ENCODE measurements around the gene SLC2A5. TPM values are rescaled to one million over a fixed set of nuclear protein-coding genes. Genes with fewer than 3 reads are reported as not detected.
"Not testable (repeated sequence)": the region's sequence is repeated elsewhere in the genome, so short reads cannot be mapped to it uniquely, and the experiment has no call there.

The SLC2A5 gene
- polyA plus RNA-seq, 1 donor from 2014 or later: 10.0 TPM

DNA sequence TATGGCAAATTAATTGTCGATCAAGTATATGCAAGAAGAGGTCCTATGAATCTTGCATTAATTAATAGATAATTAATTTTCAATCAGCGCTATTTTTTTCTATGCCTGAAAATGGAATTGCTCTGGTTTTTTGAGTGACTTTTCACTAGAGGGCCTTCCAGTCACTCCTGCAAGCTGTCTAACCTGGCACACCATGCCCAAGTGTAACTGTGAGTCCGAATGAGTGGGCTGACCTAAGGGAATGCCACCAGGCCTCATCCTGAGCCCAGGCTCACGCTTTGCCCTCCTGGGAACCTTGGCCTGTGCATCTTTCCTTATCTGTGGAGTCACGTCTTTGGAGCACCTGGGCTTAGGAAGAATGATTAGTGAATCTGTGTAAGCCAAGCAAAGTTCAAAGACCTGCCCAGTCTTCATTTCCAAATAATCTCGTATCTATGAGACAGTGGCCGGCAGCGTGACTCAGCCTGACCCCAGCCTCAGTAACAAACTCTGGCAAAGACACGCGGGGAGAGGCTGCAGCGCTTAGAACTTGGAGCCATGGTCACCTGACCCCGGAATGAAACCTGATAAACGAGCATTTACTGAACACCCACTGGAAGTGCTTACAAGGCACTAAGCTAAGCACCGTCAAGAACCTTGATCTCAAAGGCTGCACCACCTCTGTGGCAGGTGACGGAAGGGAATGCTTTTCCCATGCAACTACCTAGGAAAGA is 47.3 kb downstream of the SLC2A5 start:
- not testable (repeated sequence) for H3K36me3 Mint-ChIP-seq, H3K4me3 Mint-ChIP-seq, H3K4me1 Mint-ChIP-seq, H3K27me3 Mint-ChIP-seq, H3K9me3 Mint-ChIP-seq, H3K27ac Mint-ChIP-seq

DNA sequence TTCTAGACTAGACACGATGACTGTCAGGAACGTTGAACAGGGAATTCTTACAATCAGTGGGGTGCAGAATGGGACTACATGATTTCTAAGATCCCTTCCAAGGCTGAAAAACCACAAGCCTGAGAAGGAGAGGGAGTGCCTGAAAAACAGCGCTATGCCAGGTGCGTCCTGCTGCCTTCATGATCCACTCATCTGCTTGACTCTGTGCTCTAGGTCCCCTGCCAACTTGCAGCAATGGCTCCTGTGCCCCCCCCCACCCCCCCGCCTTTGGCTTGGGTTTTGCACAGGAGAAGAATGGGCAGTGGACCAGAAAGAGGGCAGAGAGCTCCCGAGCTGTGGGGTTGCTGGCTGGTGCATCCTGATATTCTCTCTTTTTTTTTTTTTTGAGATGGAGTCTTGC is 49.1 kb downstream of the SLC2A5 start:
- Mint-ChIP-seq H3K36me3 (no peaks in the 10 kb centered on the region), H3K27ac (no peak overlapping the region), H3K4me1 (peaks cover 2 to 11% (median 11%) of the 10 kb centered on the region in 3 donors), H3K27me3 (peaks cover 5% of the 10 kb centered on the region), H3K4me3 (peak overlapping the region in 1 of 4 donors; percentile 57), H3K9me3 (no peaks in the 10 kb centered on the region)

DNA sequence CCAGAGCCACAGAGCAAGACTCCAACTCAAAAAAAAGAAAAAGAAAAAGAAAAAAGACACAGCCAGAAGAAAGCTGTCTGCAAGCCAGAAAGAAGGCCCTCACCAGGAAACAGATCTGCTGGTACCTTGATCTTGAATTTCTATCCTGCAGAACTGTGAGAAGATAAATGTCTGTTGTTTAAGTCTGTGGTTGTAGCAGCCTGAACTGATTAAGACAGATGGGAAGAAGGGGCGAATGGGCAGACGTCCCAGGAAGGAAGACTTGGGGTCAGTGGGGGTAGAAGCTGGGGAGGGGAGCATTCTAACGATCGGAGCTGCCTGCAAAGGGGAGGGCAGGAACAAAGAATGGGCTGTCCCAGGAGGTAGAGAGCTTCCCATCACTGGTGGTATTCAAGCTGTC is 49.5 kb downstream of the SLC2A5 start:
- Mint-ChIP-seq H3K36me3 (no peaks in the 10 kb centered on the region), H3K27me3 (peaks cover 5% of the 10 kb centered on the region), H3K27ac (peak overlapping the region in 1 of 3 donors; percentile 43), H3K4me3 (peak overlapping the region in 1 of 4 donors; percentile 57), H3K9me3 (no peaks in the 10 kb centered on the region), H3K4me1 (peaks cover 4 to 14% (median 12%) of the 10 kb centered on the region in 3 donors)

DNA sequence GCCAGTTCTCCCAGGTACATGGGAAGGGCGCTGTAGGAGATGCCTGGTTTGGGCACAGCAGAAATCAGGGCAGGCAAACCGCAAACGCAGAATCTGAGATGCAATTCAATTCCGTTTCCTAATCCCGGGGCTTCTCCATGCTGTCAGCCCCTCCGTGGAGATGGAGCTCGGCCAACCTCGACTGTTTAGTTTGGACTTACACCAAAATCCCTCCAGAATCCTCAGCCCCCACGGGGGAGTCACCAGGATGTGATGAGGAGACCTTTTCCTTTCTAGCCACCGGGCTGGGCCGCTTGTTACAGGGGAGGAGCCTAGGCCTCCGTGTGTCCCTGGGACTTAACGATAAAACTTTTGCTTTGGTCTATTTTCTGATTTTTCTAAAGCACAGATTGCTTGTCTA is 51.1 kb downstream of the SLC2A5 start:
- peaks cover 4 to 17% (median 12%) of the 10 kb centered on the region in 3 donors for H3K4me1 Mint-ChIP-seq
- no peaks in the 10 kb centered on the region for H3K9me3 Mint-ChIP-seq
- no peaks in the 10 kb centered on the region for H3K36me3 Mint-ChIP-seq
- peaks cover 5% of the 10 kb centered on the region for H3K27me3 Mint-ChIP-seq
- H3K27ac Mint-ChIP-seq: peak overlapping the region in 1 of 3 donors; percentile 9
- H3K4me3 Mint-ChIP-seq: no peak overlapping the region

DNA sequence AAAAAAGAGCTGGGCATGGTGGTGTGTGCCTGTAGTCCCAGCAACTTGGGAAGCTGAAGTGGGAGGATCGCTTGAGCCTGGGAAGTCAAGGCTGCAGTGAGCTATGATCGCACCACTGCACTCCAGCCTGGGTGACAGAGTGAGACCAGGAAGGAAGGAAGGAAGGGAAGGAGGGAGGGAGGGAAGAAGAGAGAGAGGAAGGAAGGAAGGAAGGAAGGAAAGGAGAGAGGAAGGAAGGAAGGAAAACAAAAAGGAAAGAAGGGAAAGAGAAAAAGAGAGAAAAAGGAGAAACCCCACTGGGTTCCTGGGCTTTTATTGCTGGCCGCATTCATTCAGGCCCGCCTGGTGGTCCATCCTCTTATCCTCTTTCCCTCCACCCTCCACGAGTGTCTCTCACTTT is 53.0 kb downstream of the SLC2A5 start:
- H3K4me1 Mint-ChIP-seq: peaks cover 5 to 19% (median 15%) of the 10 kb centered on the region in 3 donors
- H3K27me3 Mint-ChIP-seq: peaks cover 6% of the 10 kb centered on the region
- H3K36me3 Mint-ChIP-seq: no peaks in the 10 kb centered on the region
- no peaks in the 10 kb centered on the region for H3K9me3 Mint-ChIP-seq
- no peak overlapping the region for H3K27ac Mint-ChIP-seq
- H3K4me3 Mint-ChIP-seq: no peak overlapping the region

DNA sequence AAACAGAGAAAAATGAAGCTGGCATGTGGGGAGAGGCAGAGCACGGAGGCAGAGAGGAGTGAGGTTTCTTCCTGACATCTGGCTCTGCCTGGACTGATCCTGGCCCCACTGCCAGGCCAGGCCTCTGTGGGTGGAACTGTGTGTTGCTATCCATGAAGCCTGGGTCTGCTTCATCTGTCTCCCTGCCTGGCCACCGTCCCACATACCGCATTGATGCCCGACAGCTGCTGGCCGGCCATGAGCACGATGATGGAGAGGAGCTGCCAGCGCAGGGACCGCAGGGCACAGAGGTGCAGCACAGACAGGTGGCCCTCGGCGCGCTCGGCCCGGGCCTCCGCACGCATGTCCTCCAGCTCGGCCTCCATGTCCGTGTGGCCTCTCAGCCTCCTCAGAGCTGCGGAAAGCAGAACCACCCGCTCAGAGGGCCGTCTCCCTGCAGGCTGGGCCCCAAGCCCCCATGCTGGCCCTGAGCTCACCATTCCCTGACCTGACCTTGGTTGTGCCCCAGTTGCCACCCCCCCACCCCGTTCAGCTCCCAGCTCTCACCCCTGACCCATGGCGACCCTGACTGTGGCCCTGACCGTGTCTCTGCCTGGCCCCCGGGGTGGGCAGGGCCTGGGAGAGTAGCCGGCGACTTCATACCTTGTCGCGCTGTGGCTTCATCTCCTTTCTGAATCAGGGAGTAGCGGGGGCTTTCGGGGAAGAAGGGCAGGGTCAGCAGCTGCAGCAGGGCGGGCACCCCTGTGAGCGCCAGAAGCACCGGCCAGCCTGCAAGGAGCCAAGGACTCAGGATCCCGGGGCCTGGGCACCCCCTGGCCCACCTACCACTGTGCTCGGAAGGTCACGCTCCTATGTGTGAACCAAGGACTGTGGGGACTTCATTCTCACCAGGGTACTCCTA is 54.7 kb downstream of the SLC2A5 start:
- Mint-ChIP-seq H3K27ac (no peak overlapping the region), H3K36me3 (no peaks in the 10 kb centered on the region), H3K4me1 (peaks cover 15 to 27% (median 21%) of the 10 kb centered on the region in 3 donors), H3K27me3 (peaks cover 11% of the 10 kb centered on the region), H3K9me3 (no peaks in the 10 kb centered on the region), H3K4me3 (peak overlapping the region in 1 of 4 donors; percentile 33)

DNA sequence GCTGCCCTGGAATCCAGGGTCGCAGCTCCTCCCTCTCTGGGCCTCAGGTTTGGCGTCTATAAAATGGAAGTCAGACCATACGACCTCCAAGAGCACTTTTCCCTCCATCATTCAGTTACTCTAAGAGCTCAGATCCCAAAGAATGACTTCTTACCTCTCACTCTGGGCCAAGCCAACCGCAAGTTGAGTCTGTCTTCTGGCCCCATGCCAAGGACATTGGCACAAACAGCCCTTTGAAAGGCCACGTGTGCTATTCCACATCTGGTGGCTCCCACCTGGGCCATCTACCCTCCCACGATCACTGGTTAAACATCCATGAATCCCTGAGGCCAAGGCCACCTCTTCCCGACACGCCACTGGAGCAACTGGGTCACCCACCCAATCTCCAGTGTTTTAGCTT is 55.6 kb downstream of the SLC2A5 start:
- Mint-ChIP-seq H3K9me3 (no peaks in the 10 kb centered on the region), H3K4me1 (peaks cover 23 to 34% (median 30%) of the 10 kb centered on the region in 3 donors), H3K27ac (no peak overlapping the region)

DNA sequence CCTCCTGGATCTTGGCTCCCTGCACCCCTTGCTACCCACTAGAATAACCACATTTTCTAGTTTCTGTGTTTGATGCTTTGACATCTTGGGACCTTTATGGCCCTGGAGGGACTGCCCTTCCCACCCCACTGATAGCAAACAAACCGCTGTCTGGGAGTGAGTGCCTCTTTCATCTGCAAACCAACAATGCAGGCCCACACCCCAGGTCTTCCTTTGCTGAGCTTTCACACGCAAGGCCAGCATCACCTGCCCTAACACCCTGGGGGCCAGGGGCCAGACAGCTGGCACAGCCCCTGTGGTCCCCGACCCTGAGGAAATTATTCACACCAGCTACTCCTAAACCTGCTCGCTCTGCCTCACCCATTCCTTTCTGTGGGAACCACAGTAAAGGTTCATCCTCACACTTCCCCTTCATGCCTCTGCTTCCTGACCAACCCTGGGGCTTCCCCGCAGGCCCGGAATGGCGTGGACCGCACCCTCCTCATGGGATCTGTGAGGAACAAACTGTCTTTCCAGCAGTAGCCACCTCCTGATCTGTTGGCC is 58.6 kb downstream of the SLC2A5 start:
- Mint-ChIP-seq H3K4me3 (peak overlapping the region in 1 of 4 donors; percentile 74), H3K27ac (peak overlapping the region in 1 of 3 donors; percentile 47), H3K9me3 (no peaks in the 10 kb centered on the region)

More for the DNA sequence above, 55.6 kb downstream of the SLC2A5 start:
- H3K27me3 Mint-ChIP-seq: peaks cover 11% of the 10 kb centered on the region
- no peaks in the 10 kb centered on the region for H3K36me3 Mint-ChIP-seq
- no peak overlapping the region for H3K4me3 Mint-ChIP-seq

DNA sequence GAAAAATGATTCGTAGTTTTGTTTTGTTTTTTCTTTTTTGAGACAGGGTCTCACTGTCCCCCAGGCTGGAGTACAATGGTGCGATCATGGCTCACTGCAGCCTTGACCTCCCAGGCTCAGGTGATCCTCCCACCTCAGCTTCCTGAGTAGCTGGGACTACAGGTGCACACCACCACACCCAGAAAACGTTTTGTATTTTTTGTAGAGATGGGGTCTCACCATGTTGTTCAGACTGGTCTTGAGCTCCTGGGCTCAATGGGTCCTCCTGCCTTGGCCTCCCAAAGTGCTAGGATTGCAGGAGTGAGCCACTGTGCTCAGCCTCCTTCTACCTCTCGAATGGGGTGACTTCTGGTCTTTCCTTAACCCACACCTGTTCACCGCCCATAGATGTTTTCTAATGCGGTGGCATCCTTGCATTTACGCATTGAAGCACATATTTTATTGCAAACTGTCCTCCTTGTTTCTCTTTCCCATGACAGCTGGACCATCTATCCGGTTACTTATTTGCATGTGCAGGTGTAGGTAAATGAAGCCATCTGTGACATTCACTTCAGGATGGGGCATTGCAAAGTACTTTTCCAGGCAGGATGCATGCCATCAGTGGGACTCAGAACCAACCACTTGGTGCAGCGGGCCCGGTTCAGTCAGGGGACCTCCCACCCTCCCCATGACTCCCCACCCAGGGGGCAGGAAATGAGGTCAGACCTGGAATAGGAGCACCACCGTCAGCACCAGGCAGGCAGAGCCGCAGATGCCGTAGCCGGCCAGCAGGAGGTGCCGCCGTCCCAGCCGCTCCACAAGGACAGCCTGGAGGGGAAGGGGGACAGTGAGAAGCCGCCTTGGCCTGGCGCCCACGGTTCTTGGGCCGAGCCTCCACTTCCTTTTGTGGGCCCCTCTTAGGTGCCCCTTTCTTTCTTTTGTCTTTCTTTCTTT is 59.7 kb downstream of the SLC2A5 start:
- Mint-ChIP-seq H3K27ac (no peak overlapping the region), H3K9me3 (no peaks in the 10 kb centered on the region), H3K27me3 (peaks cover 27% of the 10 kb centered on the region), H3K4me3 (peak overlapping the region in 2 of 4 donors; percentile 23 to 51), H3K36me3 (peaks cover 2% of the 10 kb centered on the region), H3K4me1 (peaks cover 29 to 37% (median 36%) of the 10 kb centered on the region in 3 donors)

More for the DNA sequence above, 58.6 kb downstream of the SLC2A5 start:
- Mint-ChIP-seq H3K36me3 (peaks cover 2% of the 10 kb centered on the region), H3K27me3 (peaks cover 25% of the 10 kb centered on the region), H3K4me1 (peaks cover 28 to 41% (median 38%) of the 10 kb centered on the region in 3 donors)

DNA sequence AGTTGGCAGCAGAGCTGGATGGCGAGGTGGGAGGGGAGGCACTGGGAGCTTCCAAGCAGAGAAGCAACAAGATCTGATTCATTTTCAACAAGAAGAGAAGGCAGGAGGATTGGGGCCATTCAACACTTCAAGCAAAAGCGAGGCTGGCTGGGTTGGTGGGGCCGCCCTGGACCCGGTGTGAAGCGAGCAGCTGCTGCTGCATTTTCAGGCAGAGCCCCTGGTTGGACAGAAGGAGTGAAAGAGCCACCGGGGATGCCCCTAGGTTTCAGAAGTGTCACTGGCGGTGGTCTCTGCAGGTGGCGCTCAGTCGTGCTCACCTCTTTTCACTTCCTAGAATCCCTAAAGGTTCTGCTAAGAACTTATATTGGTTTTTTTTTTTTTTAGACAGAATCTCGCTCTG is 61.2 kb downstream of the SLC2A5 start:
- Mint-ChIP-seq H3K27ac (peak overlapping the region; percentile 20 to 93 (median 83)), H3K36me3 (peaks cover 2% of the 10 kb centered on the region), H3K9me3 (no peaks in the 10 kb centered on the region), H3K4me3 (peak overlapping the region in 3 of 4 donors; percentile 13 to 87 (median 74)), H3K27me3 (peaks cover 27% of the 10 kb centered on the region), H3K4me1 (peaks cover 29 to 36% (median 34%) of the 10 kb centered on the region in 3 donors)

DNA sequence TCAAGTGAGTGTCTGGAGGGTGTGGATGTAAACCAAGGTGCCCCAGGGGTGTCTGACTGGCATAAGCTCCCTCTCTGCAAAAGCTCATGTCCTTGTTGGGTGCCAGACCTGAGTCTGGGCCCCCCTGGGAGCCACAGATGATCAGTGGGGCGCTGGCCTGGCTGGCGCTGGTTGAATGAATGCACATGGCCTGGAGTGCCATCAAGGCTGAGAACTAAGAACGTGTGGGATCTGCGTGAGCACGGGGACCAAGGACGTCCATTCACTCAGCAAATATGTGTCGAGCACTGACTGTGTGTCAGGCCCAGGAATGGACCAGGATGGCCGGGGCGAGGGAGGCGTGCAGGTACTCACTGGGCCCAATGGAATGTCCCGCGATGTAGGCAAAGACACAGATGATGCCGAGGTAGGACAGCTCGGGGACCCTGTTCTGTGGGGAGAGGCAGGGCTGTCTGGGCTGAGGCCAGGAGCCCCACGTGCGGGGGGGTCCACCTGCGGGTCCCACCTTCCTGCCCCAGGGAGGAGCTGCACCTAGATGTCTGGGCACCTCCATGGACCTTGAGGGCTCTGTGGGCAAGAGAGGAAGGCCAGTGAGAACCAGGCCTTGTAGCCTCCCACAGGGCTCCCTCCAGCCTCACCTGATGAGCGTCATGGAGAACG is 62.3 kb downstream of the SLC2A5 start:
- H3K9me3 Mint-ChIP-seq: no peaks in the 10 kb centered on the region
- peaks cover 26% of the 10 kb centered on the region for H3K27me3 Mint-ChIP-seq
- no peak overlapping the region for H3K27ac Mint-ChIP-seq
- H3K4me1 Mint-ChIP-seq: peaks cover 29 to 36% (median 33%) of the 10 kb centered on the region in 3 donors
- peaks cover 2% of the 10 kb centered on the region for H3K36me3 Mint-ChIP-seq
- peak overlapping the region in 1 of 4 donors; percentile 74 for H3K4me3 Mint-ChIP-seq

DNA sequence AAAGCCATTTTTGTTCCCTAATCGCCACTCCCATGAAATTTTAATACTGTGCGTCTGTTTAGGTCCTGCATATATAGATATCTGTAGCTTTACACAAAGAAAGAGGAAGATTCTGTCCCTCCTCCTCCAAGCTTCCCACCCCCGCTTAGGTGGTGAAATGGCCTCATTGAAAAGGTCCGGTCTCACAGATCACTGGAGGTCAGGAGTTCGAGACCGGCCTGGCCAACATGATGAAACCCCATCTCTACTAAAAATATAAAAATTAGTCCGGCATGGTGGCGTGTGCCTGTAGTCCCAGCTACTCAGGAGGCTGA is 64.1 kb downstream of the SLC2A5 start:
- Mint-ChIP-seq H3K27me3 (peaks cover 19% of the 10 kb centered on the region), H3K4me3 (peak overlapping the region in 1 of 4 donors; percentile 74), H3K27ac (no peak overlapping the region), H3K9me3 (no peaks in the 10 kb centered on the region), H3K36me3 (peaks cover 2% of the 10 kb centered on the region), H3K4me1 (peaks cover 21 to 26% (median 24%) of the 10 kb centered on the region in 3 donors)

DNA sequence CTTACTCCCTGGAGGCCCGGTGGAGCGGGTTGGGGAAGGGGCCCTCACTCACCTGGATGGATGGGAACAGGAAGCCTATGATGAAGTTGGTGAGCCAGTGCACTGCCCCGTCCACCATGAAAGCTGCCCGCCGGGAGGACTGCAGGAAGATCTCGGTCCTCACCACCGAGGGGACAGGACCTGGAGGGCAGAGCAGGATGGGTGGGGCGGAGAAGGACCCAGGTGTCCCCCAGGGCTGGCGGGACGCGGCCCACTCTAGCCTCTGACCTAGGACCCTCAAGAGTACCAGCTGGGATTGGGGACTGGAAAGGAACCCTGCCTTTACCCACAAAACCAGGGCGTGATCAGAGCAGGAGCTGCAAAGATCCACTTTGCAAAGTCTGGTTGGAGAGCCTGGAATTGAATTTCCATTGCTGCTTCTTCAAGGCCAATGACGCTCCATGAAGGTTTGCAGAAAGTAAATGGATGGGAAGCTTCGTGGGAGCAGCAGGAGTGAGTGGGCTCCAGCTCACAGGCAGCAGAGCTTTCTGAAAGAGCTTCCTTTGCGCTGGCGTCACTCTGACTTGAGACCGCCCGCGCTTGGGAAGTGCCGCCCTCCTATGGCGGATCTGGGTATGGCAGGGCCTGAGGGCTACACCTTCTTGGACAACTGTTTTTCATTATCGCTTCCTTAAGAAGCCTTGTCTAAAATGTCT is 64.6 kb downstream of the SLC2A5 start:
- H3K9me3 Mint-ChIP-seq: no peaks in the 10 kb centered on the region
- peaks cover 2% of the 10 kb centered on the region for H3K36me3 Mint-ChIP-seq
- no peak overlapping the region for H3K27ac Mint-ChIP-seq
- H3K4me1 Mint-ChIP-seq: peaks cover 19 to 26% (median 22%) of the 10 kb centered on the region in 3 donors
- peak overlapping the region in 2 of 4 donors; percentile 12 to 74 for H3K4me3 Mint-ChIP-seq
- peaks cover 19% of the 10 kb centered on the region for H3K27me3 Mint-ChIP-seq

Measured in IgD-negative memory B cell (primary cell).